GM21360 (cell line): ENCODE data around the gene THUMPD3.
A peak's percentile ranks its signal among the peaks of the same experiment; 100 is the strongest.

ENCODE experiments used
- ATAC-seq: cut with Tn5 transposase; IDR thresholded peaks from one replicate; pipeline ENCODE4 v1.9.1; 2021; ENCODE audit warnings: mild to moderate bottlenecking, moderate library complexity; ENCODE audit not compliant: unreplicated experiment

Gene THUMPD3

DNA sequence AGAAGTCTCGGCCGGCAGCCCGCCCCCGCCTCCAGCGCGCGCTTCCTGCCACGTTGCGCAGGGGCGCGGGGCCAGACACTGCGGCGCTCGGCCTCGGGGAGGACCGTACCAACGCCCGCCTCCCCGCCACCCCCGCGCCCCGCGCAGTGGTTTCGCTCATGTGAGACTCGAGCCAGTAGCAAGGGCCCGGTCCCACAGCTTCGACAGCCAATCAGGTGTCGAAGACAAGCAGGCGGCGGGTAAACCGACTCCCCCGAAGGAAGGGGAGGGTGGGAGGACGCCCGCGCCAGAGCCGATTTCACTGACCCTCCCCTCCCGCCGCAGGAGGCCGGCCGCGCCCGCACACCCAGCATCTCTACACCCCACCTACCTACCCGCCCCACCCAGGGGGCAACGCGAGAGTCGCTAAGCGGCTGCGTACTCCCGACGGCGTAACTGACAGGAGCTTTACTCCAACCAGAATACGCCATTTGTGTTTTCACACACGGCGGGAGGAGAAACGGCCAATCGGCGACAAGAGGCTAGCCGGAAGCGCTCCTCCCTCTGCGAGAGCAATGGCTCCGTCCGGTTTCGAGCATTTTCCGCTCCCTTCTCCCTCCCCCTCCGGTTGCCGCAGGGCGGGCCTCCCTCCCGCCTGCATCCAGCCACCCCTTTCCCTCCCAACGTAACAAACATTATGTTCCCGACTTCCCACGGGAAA, 33.9 kb downstream of the THUMPD3 start:
- ATAC-seq: peak; percentile 73

DNA sequence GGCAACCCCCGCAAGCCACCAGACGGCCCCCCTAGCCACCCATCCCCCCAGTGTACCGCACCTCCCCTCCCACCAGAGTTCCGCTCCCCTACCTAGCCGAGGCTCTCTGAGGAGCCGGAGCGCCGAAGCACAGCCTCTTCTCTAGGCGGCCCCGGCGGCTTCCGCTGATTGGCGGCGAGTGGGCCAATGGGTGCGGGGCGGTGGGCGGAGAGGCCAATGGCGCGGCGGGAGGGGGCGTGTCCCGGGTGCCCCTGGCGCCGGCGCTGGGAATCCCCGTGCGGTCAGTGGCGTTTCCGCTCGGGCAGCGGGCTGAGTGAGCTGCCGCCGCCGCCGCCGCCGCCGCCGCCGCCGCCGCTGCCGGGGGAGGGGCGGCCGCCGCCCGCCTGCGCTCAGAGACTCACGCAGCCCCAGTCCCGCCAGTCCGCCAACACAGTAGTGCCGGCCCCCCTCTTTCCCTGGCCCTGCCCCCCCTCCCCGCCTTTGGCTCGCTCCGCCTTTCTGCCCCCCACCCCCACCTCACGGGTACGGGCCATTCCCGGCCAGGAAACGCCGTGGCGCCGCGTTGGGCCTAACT, 34.6 kb downstream of the THUMPD3 start, which contains the start of gene SETD5:
SETD5 (plus strand) TSS at position 284 of the 574 bp plus-strand sequence. CDS start 31,324 bp downstream, outside the sequence.
- peak; percentile 45 for ATAC-seq

DNA sequence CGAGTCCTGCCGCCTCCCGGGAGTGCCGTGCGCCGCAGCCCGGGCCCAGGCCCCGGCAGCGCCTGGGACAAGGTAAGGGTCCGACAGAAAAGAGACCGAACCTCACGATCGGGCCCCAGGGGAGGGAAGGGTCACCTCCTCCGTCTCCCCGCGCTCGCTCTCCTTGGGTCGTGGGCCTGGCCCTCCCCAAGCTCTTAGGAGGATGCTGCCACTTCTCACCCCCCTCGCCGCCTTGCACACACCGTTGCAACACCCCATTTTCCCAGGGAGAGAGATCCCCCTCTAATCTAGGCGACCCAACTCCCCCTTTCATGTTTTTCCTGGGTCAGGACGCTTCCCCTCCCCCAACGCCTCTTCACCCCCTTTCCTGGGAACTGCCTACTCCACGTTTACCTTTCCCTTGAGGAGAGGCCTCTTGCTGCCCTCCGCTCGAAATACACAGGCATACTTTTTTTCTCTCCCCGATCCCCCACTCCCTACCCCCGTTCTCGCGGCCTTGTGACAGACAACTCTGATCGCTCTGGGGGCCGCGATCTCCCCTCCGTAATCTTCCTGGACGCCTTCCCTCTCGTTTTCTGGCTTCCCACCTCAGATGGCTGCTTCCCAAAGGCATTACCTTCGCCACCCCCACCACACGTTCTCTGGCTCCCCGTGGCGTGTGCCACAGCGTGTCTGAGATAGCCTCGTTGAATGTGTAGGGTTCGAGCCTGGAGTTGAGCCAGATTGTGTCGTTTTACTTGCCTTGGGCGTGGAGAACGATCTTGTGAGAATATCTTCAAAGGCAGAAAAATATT, 35.2 kb downstream of the THUMPD3 start:
- no peak for ATAC-seq

DNA sequence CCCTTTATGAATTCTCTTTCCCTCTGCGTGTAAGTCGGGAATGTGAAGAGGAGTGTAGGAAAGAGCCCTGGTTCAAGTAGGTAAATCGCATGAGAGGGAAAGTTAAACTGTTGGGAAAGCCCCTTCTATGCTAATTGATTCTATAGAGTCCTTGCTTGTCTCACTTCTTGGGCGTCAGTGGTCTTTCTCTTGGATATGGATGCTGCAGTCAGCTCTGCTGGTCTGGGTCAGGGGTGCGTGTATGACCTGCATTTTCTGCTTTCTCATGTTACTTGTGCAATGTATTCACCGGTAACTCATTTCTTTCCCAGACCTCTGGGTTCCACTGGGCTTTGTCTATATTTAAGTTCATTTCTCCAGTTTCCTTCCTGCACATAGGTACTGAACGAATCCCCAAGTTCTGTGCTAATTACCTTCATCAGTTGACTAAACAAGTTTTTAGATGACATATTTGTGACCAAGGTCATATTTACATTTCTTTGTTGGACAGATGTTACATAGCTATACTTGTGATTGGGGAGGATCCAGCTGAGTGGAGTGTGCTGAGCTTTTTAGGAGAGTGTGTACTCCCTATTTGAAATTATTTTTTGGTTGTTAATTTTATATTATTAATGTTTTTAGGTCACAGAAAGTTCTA, 36.0 kb downstream of the THUMPD3 start:
- no peak for ATAC-seq

DNA sequence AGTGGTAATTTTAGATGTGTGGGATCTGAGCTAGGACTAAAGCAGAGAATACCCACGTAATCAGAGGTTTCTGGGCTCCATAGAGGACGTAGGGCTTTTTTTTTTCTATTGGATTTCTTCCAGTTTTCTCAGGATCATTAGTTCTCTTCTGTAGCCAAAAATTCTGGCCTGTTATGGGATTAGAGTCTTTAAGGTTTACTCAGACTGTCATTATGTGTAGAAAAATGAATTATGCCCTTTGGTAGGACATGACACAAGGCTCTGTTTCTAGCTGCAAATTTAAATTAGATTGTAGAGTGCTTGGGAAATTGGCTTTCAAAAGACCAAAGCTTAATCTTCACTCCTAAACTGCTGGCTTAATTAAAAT, 36.5 kb downstream of the THUMPD3 start:
- no peak for ATAC-seq

DNA sequence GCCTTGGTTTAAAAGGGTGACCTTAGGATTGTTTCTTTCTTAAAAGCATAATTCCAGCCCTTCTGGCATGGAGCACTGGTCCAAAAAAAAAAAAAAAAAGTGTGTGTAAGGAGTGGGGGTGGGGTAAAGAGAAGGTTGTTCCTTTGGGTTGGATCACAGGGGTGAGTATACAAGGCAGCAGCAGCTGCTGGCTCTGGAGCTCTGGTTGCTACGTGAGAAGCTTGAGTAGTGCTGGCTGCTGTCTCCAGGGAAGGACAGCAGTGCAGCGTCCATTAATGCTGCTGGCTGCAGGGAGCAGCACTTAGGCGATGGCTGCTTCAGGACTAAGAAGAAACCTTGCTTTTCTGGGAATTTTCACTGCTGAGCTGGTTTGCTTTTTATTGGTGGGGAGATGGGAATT, 36.9 kb downstream of the THUMPD3 start:
- no peak for ATAC-seq

DNA sequence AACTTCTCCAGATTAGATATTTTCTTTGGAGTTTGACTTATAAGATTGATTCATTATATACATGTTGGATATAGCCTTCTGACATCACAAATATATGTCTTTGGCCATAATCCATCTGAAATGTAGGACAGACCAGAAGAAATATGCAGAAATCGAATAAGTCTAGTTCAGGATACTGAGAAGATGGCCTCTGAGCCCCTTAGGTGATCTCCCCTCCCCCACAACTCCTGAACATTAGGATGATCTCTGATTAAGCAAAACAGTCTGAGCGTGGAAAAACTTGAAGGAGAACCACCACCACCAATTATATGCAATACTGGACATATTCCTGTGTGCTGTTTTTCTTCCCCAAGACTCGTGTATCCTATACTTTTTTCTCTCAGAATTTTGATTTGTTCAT, 37.8 kb downstream of the THUMPD3 start:
- ATAC-seq: no peak

DNA sequence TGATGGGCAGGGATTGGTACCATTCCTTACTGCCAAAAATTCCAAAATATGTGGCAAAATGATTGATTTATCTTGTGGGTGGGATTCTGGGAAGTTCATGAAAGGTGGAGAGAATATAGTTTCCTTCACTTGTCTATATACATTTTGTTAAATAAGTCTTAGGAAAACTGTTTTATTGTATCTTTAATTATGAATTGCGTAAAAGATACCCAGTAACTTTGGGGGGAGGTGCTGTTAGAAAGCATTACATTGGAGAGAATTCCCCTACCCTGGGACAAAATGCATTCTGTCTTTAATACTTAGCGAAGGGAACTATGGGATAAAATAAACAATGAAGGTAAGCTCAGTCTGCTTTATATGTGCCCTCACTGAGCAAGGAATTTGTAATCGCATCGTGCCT, 39.1 kb downstream of the THUMPD3 start:
- ATAC-seq: no peak

DNA sequence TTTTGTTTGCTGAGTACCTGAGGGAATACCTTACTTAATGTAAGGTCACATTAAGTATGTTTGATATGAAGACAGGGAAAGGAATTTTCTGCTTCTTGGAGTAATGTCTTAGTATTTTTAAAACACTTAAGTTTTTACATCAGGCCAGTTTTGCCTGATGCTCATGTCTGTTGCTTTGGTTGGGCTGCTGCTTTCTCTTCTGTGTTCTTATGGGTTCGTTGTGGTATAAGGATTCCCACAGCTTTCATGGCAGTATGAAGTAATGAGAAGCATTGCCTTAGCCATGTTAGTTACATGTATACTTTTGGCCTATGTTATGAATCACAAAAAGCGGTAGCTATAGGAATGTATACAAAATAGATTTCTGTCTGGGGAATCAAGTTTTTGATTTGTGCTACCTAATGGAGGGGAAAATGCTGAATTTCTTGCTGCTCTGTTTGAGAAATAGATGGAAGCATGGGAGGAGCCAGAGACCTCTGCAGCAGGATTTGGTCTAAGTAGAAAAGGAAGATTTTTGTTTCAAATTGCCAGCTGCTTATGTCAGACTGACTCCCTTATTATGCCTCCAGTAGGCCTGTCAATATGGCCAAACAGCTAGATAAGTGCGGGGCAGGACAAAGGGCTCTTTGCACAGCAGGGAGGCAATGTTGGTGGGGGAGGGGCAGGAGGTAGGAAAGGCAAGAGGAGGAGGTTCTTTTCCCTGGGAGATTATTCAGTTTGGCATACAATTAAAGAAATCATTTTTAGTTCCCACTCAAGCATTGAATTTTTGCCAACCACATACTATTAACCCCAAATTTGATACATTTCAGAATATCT, 39.8 kb downstream of the THUMPD3 start:
- no peak for ATAC-seq

GRCh38 chr3:9403463-9403862, 40.6 kb downstream of the THUMPD3 start:
- no peak for ATAC-seq

DNA sequence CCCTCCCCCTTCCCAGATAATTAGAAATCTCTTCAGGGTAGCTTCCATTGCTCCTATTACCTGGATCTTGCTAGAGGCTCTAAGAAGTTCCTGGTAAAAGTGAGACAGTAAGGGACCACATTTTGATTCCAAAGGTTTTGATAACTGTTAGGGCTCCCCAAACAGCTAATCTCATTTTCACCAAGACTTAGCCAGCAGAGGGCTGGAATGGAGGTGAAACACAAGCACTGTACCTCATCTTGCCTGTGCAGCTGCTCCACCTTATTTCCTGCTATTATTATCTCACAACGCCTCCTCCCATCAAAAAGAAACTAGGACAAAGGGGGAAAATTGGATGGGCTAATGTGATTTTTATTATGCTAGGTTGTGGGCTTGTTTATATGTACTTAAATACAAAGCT, 41.8 kb downstream of the THUMPD3 start:
- ATAC-seq: no peak

DNA sequence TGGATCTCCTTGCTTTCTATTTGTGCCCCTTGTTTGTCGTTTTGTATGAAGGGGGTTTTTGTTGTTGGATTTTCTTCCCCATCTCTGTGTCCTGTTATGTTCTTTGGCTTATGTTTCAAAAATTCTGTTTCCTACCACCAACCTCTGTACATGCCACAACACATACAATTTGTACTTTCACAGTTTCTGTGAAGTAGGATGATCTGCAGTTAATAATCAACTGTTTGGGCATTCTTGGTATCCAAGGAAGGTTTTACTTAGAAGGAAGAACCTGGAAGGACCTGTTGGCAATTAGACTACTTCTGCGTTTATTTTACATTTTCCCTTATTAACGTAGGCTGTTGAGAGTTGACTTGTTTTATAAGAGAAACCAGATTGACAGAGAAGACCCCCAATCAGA, 42.9 kb downstream of the THUMPD3 start:
- ATAC-seq: no peak

- ATAC-seq: no peak
These were observed 44.2 kb downstream of the THUMPD3 start for GRCh38 chr3:9406856-9407626.

- ATAC-seq: no peak
These were observed 45.2 kb downstream of the THUMPD3 start for GRCh38 chr3:9408061-9408460.

GRCh38 chr3:9408546-9408945, 45.7 kb downstream of the THUMPD3 start:
- no peak for ATAC-seq

DNA sequence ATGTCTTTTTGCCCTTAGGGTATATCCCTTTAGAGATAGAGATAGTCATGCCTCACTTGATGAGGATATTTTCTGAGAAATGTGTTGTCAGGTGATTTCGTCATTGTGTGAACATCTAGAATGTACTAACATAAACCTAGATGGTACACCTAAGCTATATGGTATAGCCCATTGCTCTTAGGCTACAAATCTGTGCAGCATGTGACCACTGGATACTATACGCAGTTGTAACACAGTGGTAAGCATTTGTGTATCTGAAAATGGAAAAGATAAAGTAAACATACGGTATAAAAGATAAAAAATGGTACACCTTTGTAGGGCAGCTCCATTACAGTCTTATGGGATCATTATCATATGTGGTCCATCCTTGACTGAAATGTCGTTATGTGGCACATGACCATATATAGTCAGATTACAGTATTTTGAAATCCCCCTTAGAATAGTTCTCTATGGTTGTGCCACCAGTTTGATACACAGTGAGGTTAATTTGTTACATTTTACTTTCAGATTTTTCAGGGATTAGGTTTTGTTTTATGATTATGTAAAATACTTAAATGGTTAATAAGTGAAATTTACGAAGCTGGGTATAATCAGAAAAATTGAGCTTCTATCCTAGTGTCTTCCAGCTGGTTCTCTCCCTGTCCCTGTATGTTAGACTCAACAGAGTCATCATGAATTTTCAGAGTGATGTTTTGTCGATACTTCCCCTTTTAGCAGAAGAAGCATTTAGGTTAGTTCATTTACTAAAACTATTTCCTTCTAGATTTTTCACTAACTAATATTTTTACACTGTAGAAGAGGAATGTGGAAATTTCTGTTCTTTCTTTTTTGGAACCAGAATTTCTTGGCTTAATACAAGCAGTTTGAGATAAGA, 47.4 kb downstream of the THUMPD3 start:
- ATAC-seq: no peak

GRCh38 chr3:9411302-9411701, 48.4 kb downstream of the THUMPD3 start:
- ATAC-seq: no peak

DNA sequence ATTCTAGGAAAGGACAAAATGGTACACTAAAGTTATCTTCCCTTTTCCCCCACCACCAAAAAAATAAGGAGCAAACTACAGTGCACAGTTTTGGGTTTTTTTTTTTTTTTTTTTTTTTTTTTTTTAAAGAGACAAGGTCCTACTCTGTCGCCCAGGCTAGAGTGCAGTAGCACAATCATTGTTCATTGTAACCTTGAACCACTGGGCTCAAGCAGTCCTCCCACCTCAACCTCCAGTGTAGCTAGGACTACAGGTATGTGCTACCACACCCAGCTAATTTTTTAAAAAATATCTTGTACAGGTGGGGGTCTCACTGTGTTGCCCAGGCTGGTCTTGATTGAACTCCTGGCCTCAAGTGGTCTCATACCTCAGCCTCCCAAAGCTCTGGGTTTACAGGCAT, 49.4 kb downstream of the THUMPD3 start:
- no peak for ATAC-seq

DNA sequence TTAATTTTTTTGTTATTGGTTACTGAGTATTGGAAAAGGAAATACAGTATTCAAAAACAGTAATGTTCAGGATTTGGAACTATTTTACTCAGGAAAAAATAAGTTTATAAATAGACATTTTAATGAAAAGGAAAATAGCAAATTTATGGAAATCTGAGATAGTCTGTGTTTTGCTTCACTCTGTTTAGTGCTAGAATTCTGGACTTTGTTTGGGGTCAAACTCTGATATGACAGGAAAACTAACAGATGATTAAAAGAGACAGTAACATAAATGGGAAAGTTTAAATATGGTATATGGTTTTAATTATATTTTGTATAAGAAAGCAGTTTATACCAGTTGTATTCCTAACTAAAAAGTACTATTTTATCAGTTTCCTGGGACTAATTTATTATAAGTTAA, 52.0 kb downstream of the THUMPD3 start:
- ATAC-seq: no peak
